ENCODE measurements around the gene CMTM6.
"Not testable (repeated sequence)": the region's sequence is repeated elsewhere in the genome, so short reads cannot be mapped to it uniquely, and the experiment has no call there.

CMTM6 gene

GRCh38 chr3:32440611-32441350, 61.9 kb downstream of the CMTM6 start:
- FAIRE-seq: no peak

- FAIRE-seq: not testable (repeated sequence)
Measured at GRCh38 chr3:32439421-32439820, 63.2 kb downstream of the CMTM6 start.

GRCh38 chr3:32438596-32439344, 63.9 kb downstream of the CMTM6 start:
- FAIRE-seq: no peak

- FAIRE-seq: no peak
Measured at GRCh38 chr3:32437896-32438295, 64.8 kb downstream of the CMTM6 start.

- FAIRE-seq: no peak
Measured at GRCh38 chr3:32436816-32437189, 65.8 kb downstream of the CMTM6 start.

GRCh38 chr3:32435911-32436815, 66.5 kb downstream of the CMTM6 start:
- no peak for FAIRE-seq

GRCh38 chr3:32434206-32434605, 68.4 kb downstream of the CMTM6 start:
- no peak for FAIRE-seq

GRCh38 chr3:32432711-32433530, 69.7 kb downstream of the CMTM6 start:
- FAIRE-seq: no peak

GRCh38 chr3:32432045-32432710, 70.5 kb downstream of the CMTM6 start:
- FAIRE-seq: no peak

- FAIRE-seq: no peak
Measured at GRCh38 chr3:32431481-32431880, 71.2 kb downstream of the CMTM6 start.

Data from colon (tissue), 2 donors.